GM18868 (cell line): Measurements from ENCODE around the gene ART4.
A peak's percentile ranks its signal among the peaks of the same experiment; 100 is the strongest.

Experiments
- ATAC-seq: cut with Tn5 transposase; IDR thresholded peaks from one replicate; pipeline ENCODE4 v1.9.1; 2021; ENCODE audit warnings: mild to moderate bottlenecking, moderate library complexity; ENCODE audit not compliant: unreplicated experiment

Gene ART4, protein sequence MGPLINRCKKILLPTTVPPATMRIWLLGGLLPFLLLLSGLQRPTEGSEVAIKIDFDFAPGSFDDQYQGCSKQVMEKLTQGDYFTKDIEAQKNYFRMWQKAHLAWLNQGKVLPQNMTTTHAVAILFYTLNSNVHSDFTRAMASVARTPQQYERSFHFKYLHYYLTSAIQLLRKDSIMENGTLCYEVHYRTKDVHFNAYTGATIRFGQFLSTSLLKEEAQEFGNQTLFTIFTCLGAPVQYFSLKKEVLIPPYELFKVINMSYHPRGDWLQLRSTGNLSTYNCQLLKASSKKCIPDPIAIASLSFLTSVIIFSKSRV

DNA sequence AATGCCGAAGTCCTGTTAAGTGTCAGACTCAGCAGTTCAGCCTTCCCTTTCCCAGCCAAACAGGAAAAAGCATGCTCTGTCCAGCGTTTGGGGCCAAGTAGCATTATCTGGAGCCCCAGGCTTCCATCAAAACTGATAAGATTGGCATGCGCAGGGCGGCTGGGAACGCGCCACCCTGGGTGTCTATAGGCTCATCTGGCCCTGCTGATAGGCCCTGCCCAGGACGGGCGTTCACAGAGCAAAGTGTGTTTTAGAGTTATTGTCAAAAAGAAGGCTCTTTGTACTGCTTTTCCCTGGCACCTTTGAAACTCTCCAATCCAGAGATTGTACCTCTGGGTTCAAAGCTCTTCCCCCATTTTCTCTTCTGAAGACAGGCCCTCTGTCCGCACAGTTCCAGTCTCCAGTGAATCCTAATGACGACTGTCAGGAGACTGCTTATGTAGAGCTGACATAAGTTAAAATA lies at the start of gene ART4:
Gene ART4 (minus strand): TSS at position 102 of the 463 bp plus-strand sequence. CDS start 413 bp downstream, outside the sequence.
- ATAC-seq: no peak

DNA sequence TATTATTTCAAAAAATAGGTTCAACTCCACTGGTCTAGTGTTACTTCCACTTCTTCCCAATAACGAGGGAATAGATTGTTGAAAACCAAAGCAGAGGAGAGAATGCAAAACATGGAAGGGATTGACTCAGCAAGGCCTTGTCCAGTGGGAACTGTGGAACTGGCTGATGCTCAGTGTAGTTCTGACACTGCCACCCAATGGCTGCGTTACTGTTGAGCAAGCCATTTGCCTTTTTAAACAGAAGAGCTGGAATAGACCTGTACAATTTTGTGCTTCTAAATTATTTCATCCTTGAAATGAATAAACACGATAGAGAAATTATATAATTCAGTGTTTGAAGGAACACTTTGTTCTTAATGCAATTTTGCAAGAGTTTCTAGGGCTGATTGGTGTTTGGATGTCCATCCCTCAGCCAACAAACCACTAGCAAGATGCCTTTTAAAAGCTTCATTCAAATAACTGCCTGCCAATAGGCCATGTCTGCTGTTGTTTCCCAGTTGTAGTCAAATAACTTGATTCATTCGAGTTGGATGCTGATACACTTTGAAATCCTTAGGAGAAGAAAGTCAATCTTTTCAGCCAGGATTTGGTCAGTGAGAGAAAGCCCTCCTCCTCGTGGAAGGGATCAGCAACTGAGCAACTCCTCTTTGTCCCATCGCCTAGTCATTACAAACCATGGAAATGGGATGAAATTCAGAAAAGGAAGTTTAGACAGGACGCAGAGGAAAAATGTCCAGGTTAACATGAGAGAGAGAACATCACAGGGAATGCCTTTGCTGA lies 49.6 kb upstream of the ART4 start:
- no peak for ATAC-seq

- ATAC-seq: no peak
Observed at GRCh38 chr12:14890701-14891100, 47.4 kb upstream of the ART4 start.

GRCh38 chr12:14886271-14886670 lies 42.9 kb upstream of the ART4 start:
- no peak for ATAC-seq

DNA sequence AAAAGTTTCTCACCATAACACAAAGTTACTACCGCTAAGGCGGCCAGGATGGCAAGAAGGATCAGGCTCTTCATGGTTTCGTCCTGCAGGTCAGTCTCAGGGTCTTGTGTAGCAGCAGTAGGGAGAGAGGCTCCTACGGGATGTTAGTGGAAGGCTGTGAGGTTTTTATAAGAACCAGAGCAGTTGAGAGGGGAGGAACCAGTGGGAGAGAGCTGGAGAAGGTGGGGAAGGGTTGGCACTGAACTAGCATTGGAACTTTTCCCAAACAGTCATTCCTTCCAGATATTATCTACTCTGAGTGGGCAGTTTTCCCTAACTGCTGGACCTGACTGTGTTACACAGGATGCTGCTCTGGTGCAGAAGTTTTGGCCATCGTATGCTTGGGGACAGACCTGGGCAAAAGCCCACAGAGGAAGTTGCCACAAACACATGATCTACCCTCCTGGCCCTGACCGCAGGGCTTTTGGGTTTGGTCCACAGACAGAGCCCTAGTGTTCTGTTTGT lies 42.4 kb upstream of the ART4 start, which contains the start of gene MGP:
Gene MGP (minus strand): TSS at position 137 of the 504 bp plus-strand sequence. CDS start 63 bp downstream, at position 74.
- ATAC-seq: no peak

GRCh38 chr12:14884458-14884878 lies 41.1 kb upstream of the ART4 start:
- ATAC-seq: peak; percentile 99

GRCh38 chr12:14883686-14884085 lies 40.4 kb upstream of the ART4 start:
- no peak for ATAC-seq

DNA sequence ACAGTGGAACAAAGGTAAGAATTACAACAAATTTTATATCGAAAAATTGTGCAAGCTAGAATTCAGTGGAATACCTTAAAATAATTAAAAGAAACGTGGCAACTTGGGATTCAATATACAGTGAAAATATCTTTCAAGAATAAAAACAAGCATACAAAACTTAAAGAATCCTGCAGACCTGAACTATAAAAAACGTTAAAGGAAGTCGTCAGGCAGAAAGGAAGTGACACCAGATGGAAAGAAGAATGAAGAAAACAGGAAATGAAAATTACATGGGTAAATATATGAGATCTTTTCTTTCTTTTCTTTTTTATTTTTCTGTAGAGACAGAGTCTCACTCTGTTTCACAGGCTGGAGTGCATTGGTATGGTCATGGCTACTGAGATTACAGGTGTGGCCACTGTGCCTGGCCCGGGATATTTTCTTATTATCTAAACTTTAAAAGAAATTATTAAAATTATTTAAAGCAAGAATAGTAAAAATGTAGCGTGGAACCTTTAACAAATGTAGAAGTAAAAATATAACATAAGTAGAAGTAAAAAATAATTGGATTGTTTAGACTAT lies 37.6 kb upstream of the ART4 start:
- no peak for ATAC-seq

GRCh38 chr12:14879222-14879933 lies 36.1 kb upstream of the ART4 start:
- no peak for ATAC-seq

DNA sequence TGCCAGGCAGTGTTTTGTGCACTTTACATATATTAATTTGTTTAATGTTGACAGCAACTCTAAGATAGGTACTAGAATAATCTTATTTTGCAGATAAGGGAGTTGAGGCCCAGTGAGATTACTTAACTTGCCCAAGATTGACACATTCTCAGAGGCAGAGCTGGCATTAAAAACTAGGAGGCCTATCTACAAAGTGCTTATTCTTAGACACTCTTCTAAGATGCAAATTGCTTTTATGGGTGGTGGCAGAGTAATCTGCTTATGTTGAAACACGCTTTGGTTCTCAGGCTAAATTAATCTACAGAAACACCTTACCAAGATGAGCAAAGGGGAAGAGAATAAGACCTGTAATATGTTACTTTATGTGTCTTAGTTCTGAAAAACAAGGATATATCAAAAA lies 35.2 kb upstream of the ART4 start:
- no peak for ATAC-seq

GRCh38 chr12:14876833-14877232 lies 33.5 kb upstream of the ART4 start:
- ATAC-seq: no peak

- ATAC-seq: no peak
Observed at GRCh38 chr12:14874882-14875281, 31.6 kb upstream of the ART4 start.

DNA sequence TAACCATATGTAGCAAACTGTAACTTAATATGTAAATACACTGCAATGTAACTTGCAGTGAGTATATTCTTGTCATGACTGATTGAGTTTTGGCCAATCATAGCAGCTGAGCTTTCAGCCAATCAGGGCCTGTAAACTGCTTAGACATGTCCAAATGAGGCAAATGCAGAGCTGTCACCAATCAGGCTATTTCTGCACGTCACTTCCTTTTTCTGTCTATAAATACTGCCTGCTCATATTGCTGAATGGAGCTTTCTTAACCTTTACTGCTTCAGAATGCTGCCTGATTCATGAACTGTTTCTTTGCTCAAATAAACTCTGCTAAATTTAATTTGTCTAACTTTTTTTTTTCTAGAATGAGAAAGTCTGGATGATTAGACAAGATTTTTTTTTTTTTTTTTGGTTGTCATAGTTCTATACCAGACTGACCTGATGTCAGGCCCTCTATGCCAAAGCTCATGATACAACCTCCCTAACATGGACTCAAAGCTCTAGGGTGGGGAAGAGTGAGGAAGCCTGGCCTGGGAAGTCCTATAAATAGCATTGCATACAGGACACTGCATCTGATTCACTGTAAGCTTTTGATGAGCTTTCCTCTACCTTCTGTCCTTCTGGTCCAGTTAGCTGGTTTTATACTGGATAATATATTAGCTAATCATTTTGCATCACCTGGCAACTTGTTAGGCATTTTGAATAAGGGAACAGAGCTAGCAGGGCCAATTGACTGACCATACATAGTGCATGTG lies 30.3 kb upstream of the ART4 start:
- no peak for ATAC-seq

GRCh38 chr12:14871886-14872285 lies 28.6 kb upstream of the ART4 start:
- no peak for ATAC-seq

DNA sequence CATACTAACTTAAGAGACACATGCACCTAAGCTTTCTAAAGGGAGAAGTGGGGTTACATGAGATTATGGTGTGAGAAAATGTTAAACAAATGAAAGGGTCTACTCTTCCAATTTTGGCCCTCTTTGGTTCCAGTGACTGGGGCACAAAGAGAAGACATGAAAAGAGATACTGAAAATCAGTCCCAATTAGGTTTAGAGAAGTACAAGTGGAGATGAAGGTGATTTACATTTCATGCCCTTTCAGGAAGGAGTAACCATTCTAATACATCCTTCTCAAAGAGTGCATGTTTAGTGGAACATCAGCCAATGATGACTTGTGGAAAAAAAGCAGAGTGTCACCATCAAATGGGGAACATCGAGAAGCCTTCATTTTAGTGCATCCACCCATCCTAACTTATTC lies 27.9 kb upstream of the ART4 start:
- ATAC-seq: no peak

- ATAC-seq: no peak
Observed at GRCh38 chr12:14868916-14869506, 25.7 kb upstream of the ART4 start.

DNA sequence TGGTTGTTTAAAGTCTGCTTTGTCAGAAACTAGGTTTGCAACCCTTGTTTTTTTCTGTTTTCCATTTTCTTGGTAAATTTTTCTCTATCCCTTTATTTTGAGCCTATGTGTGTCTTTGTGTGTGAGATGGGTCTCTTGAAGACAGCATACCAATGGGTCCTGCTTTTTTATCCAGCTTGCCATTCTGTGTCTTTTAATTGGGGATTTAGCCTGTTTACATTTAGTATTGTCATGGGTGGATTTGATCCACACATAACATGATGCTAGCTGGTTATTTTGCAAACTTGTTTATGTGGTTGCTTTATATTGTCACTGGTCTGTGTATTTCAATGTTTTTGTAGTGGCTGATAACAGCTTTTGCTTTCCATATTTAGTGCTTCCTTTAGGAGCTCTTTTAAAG lies 17.2 kb upstream of the ART4 start:
- no peak for ATAC-seq

- no peak for ATAC-seq
Observed at GRCh38 chr12:14858513-14858912, 15.2 kb upstream of the ART4 start.

- ATAC-seq: peak; percentile 37
Observed at GRCh38 chr12:14854586-14855183, 11.4 kb upstream of the ART4 start.
